Stimulated activated CD4-positive, alpha-beta T cell treated with anti-CD3 and anti-CD28 coated beads, TNF-alpha, amount 100 ng/mL, for 4 hours (primary cell): ENCODE results near the gene PLXNA1.

Experiments used
- DNase-seq, 3 experiments: peaks; one replicate each; pipeline ENCODE4 v3.0.0-alpha.2; 2020; ENCODE audit warnings: low read depth in 3 of 3

PLXNA1 gene

DNA sequence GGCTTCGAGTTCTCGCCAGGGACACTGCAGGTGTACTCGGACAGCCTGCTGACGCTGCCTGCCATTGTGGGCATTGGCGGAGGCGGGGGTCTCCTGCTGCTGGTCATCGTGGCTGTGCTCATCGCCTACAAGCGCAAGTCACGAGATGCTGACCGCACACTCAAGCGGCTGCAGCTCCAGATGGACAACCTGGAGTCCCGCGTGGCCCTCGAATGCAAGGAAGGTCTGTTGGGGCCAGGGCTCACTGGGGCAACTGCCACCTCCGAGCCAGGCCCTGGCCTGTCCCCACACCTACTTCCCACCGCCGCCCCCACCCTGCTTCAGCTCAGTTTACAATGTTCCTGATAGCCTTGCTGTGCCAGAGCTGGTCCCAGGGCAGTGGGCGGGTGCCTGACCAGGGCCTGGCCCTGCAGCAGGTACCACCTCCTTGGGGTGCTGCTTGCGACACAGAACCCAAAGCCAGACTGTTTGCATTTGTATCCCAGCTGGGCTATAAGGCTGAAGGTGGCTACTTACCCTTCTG lies 35.5 kb downstream of the PLXNA1 start:
- DNase-seq, result no peak

DNA sequence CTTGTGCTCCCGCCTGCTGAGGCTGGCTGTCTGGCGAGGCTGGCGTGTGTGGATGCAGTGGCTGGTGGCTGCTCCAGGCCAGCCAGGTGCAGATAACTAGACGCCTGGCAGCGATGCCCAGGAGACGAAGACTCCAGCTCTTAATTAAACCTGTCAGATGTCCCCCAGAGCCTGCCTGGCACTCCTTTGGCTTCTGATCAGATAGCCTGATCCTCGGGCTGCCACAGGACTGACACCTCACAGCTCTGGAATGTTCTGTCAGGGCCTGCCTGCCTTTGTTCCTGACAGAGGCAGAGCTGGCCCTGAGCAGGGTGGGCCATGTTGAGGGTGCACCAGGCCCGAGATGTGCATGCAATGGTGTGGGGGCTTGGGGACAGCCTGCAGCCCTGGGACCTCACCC lies 36.5 kb downstream of the PLXNA1 start:
- no peak for DNase-seq

DNA sequence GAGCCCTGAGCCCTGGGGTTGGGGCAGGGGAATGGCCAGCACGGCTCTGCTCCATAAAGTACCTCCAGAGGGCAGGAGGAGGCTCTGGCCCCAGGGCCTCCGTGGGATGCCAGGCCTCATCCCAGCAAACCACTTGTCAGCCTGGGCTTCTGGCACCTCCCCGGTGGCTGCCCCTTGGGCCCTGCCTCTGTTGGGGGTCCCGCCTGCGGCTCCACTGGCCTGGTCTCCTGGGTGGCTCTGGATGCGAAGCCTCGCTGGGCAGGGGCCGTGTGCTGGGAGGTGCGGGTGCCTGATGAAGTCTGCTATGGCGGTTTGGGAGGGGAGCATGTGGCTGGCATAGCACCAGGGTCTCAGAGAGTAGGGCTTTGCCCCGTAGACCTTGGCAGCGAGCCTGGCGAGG lies 37.6 kb downstream of the PLXNA1 start:
- DNase-seq, result no peak

DNA sequence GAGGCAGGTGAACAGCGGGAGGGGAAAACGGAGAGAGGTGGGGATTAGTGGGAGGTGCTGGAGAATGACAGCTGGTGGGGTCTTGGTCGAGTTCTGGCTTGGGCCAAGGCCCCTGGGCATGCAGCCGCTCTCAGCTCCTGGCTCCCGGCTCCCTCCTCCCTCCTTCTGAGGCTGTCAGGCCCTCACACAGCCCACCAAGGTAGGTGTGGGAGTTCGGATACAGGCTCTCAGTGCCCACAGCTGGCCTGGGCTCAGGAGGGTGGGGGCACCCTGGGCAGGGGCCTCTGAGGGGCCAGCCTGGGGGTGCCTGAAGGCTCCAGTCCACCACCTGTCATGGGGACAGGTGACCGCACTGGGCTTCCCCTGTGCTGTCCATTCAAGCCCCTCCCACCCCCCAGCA lies 39.9 kb downstream of the PLXNA1 start:
- no peak for DNase-seq

DNA sequence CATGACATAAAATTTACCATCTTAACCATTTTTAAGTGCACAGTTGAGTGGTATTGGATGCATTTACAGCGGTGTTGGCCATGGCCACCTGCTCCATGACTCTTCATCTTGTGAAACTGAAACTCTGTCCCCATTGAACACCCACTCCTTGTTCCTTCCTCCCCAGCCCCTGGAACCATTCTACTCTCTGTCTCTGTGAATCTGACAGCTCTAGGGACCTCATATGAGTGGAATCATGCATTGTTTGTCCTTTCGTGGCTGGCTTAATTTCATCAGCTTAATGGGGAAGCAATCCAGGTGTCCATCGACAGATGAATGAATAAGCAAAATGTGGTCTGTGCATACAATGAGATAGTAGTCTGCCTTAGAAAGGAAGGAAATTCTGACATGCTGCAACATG lies 42.5 kb downstream of the PLXNA1 start:
- DNase-seq, result no peak

DNA sequence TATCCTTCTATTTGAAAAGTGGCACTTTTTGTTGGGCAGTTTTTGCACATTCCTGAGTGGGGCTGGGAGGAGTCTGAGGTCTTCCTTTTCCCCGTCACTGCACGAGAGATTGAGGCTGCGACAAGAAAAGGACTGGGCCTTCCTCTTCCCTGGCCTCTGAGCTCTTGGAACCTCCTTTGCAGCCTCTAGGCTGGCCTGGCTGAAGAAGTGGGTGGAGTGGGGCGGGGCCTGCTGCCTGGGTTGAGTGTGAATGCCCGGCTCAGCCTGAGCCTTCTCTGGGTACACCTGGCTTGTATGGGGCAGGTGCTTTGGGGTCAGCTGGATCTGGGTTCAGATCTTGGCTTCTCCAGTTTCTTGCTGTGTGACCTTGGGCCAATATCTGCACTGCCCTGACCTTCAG lies 43.1 kb downstream of the PLXNA1 start:
- no peak for DNase-seq

DNA sequence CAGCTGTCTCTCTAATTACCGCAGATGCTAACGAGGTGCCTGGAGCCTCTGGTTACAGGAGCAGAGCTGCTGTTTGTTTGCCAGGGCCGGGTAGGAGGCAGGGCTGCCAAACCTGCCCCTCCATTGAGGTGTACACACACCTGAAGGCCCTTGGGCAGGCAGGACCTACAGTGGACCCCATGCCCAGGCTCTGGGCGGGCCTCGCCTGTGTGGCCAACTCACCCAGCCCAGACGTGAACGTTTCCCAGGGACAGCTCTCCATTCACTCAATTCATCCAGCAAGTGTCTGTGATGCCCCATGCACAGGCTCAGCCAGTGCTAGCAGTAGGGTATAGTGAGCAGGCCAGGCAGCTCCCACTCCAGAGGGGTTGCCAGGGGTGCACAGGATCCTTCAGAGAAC lies 43.7 kb downstream of the PLXNA1 start:
- no peak for DNase-seq

DNA sequence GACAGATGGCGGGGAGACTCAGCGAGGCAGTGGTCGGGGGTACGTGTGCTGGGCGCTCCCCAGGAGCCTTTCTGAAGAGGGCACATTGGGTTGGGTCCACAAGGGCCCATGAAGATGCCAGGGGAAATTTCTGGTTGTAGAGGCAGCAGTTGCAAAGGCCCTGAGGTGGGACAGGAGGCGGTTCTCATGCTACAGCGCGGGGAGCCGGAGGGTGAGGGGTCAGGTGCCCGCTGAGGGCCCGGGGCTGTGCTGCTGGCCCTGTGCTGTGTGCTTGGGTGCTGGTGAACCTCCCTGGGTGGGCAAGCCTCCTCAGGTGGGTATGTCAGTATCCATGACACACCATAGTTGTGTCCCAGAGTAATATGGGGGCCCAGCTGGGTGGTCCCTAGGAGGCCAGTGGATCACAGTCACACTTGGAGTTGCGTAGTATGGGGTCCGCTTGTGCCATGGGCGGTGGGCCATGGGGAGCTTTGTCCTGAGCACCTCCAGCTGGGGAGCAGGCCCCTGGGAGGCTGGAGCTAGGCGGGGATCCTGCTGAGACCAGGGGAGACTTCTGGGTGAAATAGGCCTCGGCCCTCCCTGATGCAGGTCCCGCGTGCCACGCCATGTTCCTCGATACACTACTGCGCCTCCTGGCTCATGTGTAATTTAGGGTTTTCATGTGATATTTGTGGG lies 44.3 kb downstream of the PLXNA1 start:
- DNase-seq, result no peak

DNA sequence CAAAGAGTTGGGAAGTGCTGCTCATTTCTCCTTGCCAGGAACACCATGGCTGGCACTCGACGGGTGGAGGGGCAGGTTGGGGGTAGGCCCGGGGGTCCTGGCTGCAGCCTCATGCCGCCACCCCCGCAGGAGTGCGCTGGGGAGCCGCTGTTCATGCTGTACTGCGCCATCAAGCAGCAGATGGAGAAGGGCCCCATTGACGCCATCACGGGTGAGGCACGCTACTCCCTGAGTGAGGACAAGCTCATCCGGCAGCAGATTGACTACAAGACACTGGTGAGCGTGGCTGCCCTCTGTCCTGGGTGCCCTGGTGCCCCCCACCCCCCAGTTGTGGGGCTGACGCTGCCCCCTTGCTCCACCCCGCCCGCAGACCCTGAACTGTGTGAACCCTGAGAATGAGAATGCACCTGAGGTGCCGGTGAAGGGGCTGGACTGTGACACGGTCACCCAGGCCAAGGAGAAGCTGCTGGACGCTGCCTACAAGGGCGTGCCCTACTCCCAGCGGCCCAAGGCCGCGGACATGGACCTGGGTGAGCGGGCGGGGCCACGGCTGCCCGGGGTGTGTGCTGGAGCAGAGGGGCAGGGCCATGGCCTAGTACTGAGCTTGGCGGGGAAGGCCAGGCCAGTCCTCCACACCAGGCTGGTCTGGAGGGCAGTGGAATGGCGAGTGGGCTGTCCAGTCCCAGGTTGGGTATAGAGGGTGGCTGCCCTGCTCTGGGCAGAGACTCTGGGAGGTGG lies 45.1 kb downstream of the PLXNA1 start:
- no peak for DNase-seq

DNA sequence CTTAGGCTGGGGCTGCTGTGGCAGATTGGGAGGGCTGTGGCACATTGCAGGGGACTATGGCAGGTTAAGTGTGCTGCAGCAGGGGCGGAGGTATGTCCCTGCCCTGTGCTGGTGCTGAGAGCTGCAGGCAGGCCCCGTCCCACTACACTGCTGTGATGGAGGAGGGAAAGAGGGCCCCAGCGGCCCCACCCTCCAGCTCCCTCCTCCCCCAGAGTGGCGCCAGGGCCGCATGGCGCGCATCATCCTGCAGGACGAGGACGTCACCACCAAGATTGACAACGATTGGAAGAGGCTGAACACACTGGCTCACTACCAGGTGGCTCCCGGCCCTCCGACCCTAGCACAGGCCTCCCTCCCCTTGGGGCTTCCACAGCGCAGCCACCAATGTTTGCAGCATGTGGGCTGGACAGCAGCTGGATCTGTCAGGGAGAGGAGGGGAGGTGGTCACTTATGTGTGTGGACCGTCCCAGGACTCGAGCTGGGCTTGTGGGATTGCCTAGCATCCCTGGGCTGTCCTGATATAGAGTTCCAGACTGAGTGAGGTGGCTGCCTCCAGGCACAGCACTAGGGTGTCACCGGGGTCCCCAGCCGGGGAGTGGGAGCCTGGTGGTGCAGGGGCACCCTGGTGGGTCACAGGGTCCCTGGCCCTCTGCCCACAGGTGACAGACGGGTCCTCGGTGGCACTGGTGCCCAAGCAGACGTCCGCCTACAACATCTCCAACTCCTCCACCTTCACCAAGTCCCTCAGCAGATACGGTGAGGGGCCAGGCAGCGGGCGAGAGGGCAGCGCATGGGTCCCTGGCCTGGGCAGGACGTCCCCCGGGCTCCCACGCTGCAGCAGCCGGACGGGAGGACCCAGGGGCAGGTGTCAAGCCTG lies 46.1 kb downstream of the PLXNA1 start:
- no peak for DNase-seq

DNA sequence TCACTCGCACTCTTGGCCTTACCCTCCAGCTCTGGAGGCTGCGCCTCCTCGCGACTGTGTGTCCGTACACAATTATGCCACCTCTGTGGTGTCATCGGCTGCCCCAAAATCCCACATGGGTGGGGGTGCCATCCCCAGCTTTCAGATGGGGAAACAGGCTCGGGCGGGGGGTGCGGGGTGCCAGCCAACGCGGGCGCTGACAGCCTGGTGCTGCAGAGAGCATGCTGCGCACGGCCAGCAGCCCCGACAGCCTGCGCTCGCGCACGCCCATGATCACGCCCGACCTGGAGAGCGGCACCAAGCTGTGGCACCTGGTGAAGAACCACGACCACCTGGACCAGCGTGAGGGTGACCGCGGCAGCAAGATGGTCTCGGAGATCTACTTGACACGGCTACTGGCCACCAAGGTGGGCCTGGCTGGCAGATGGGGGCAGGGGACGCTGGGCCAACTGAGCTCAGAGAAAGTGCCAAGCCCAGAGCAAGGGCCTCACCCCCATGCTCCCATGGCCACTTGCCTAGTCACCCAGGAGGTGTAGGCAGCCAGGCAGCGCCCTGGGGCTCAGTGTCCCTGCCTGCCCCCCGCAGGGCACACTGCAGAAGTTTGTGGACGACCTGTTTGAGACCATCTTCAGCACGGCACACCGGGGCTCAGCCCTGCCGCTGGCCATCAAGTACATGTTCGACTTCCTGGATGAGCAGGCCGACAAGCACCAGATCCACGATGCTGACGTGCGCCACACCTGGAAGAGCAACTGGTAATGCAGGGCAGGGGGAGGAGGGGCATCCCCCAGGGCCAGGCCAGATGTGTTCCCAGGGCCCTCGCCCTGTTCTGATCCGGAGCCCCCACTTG lies 47.0 kb downstream of the PLXNA1 start:
- DNase-seq, result no peak

DNA sequence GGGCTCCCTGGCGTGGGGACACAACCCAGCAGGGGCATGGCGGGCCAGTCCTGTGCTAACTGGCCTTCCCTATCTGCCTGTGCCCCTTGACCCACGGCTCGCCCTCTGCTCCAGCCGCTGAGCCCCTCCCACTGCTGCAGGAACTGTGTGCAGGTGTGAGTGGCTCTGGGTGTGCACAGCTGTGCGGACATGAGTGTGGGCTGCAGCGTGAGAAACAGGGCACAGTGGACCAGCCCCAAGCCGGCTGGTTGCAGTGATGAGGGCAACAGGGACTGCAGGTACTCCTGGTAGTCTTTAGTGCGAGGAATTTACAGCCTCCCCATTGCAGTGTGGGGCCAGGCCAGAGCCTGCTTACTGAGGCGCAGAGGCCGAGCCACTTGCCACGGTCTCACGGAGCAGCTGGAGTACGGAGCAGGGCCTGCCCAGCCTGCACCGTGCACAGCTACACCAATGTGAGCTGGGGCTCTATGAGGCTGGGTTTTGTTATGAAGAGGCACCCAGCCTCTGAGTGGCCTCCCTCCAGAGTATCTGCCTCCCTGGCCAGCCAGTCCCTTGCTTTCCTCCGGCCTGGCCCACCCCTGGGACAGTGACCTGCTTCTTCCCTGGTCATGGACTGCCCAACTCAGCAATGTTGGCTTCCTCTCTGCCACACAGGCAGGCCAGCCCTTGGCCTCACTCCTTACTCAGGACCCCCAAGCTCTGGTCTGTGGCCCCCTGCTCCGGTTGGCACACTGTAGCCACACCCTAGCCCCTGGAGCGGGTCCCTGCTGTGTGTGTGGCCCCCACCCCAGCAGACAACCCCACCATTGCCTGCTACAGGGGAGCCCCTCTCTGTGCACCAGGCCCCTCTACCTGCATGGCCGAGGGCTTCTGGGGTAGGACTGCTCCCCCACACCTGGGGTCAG lies 47.8 kb downstream of the PLXNA1 start:
- DNase-seq, result no peak

DNA sequence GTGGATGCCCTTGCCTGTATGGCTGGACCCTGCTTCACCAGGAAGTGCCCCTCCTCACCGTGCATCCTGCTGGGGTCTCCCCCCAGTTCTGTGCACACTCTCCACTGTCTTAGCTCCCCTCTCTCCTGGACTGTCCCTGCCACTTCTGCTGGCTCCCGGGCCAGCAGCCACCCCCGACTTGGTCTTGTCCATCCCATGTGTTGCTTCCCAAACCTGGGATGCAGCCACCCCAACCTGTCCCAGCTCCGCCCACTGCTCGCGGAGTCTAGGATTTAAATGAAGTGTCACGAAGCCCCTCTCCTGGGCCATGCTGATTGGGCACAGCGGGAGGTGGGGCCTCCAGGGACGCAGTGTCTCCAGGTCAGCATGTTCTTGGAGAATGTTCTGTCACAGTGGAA lies 48.5 kb downstream of the PLXNA1 start:
- DNase-seq, result no peak

DNA sequence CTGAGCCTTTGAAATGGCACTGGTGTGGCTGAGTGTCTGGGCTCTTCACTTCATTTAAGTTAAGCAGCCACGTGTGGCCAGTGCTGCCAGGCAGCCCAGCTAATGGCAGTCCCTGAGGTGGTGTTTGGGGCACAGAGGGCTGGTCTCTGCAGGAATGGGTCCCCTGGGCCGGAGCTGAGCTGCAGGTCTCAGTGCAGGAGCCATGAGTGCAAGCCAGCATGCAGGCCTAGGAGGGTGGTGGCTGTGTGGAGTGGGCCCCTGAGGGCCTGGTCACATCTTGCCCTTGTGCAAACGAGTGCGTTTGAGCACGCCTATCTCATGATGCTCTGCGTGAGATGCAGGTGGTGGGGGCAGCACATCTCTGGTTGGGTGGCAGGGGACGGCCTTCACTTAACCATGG lies 48.9 kb downstream of the PLXNA1 start:
- DNase-seq, result no peak

DNA sequence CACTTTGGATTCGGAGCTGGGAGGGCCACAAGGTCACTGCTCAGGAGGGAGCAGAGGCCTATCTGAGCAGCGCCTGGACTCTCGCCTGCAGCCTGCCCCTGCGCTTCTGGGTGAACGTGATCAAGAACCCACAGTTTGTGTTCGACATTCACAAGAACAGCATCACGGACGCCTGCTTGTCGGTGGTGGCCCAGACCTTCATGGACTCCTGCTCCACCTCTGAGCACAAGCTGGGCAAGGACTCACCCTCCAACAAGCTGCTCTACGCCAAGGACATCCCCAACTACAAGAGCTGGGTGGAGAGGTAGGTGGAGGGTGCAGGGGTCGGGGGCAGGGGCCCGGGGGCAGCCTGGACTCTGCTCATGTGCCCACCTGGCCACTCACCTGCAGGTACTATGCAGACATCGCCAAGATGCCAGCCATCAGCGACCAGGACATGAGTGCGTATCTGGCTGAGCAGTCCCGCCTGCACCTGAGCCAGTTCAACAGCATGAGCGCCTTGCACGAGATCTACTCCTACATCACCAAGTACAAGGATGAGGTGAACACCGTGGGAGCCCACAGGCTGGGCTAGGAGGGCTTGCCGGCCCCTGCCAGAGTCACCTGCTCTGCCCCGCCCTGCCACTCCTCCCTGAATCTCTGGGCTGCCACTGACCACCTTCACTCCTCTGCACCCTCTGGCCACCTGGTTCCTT lies 49.5 kb downstream of the PLXNA1 start:
- DNase-seq, result no peak
